DMS 273 (cell line): Measurements from ENCODE around the gene BRCA1.
A peak's percentile ranks its signal among the peaks of the same experiment; 100 is the strongest.
"Not testable (repeated sequence)": the region's sequence is repeated elsewhere in the genome, so short reads cannot be mapped to it uniquely, and the experiment has no call there.

Source experiments
- DNase-seq: peaks from one replicate; lab custom pipeline; 2025; ENCODE audit not compliant: unreplicated experiment; lab: John Stamatoyannopoulos, UW

BRCA1 gene

DNA sequence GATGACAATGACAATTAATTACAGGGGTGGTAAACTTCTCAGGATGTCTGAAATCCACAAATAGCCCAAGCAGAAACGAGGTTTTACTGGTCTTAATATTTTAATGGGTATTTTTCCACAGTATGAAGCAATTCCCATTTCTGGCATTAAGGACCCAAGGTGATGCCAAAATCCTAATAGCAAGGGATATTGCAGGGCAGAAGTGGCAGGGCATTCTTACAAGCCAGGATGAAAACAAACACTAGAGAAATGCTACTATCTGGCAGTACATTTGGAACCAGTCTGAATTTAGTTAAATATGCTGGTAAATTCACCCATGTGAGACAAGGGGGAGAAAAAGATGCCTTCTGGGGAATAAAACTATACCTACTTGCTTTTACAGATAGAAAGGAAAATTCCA, 54.9 kb downstream of the BRCA1 start:
- DNase-seq, result no peak

DNA sequence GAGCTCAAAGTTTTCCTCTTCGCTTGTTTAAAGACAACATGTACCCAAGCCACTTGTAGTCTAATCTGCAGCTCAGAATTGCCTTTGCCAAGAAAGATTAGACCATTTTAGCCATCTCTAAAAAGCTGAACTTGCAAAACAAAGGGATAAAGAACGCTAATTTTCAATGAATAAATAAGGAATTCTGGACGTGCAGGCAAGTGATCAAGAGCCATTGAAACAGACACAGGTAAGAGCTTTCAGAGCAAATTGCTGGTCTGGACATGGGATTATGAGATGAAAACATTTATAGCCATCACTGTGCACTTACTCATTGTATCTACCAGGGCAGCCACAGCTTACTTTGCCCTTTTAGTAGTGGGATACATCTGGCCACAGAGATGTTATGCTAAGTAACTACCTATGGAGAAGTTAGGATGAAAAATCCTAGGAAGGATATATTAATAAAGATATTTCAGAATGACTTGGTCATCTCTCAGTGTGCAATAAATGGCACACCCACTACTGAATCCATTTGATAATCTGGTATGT, 55.7 kb downstream of the BRCA1 start:
- DNase-seq, result no peak

DNA sequence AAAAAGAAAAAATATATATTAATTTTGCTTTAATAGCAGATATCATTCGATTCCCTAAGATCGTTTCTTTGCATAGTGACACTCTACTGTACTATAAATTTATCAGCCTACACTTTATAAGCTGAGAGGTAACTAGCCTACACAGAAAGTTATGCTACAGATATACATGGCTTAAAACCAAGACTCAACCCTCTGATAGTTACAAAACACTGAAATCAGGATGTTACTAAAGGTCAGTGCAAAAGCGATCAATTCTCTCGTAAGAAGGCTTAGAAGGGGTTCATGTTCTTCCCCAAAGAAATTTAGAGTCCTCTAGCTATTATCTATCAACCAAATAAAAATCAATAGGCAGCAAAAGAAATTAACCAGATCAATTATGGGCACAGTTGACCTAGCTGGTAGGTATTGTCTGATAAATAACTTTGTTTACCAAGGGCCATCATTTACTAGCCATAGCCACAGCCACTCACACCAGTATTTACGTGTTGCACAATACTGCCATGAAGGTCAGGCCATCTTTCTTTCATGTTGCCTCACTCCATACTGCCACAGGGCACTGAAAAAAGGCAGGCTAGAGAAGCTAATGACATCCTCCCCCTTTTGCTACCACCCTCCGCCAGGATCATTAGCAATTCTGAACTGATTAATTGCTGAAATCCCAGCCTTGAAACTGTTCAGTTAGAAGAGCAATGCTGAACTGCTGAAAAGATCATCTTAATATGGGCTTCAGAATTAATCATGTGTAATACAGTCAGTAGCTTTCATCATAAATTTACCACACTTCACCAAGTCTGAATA, 56.4 kb downstream of the BRCA1 start:
- DNase-seq, result no peak

DNA sequence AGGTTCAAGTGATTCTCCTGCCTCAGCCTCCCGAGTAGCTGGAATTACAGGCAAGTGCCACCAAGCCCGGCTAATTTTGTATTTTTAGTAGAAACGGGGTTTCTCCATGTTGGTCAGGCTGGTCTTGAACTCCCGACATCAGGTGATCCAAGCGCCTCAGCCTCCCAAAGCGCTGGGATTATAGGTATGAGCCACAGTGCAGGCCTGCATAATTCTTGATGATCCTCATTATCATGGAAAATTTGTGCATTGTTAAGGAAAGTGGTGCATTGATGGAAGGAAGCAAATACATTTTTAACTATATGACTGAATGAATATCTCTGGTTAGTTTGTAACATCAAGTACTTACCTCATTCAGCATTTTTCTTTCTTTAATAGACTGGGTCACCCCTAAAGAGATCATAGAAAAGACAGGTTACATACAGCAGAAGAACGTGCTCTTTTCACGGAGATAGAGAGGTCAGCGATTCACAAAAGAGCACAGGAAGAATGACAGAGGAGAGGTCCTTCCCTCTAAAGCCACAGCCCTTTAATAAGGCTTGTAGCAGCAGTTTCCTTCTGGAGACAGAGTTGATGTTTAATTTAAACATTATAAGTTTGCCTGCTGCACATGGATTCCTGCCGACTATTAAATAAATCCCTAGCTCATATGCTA, 62.1 kb downstream of the BRCA1 start:
- no peak for DNase-seq

DNA sequence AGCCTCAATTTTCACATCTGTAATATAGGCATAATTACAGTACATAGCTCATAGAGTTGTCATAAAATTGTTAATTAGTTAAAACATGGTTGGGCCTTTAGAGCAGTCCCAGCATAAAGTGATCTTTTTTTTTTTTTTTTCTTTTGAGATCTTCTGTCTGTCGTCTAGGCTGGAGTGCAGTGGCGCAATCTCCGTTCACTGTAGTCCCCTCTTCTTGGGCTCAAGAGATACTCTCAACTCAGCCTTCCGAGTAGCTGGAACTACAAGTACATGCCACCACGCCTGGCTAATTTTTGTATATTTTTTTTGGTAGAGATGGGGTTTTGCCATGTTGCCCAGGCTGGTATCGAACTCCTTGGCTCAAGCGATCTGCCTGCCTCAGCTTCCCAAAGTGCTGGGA, 69.1 kb downstream of the BRCA1 start:
- DNase-seq, result no peak

DNA sequence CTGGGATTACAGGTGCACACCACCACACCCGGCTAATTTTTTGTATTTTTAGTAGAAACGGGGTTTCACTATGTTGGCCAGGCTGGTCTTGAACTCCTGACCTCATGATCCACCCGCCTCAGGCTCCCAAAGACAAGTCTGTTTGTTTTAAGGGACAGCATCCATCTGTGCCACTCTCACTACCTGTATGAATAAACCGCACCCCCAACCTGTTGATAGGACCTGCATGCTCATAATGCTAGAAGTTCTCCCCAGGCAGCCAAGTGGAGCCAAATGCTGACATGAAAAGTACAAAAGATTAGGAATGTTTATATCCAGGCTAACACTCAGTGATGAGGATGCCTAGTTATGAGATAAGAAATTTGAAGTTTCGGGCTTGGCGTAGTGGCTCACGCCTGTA, 72.2 kb downstream of the BRCA1 start:
- not testable (repeated sequence) for DNase-seq

DNA sequence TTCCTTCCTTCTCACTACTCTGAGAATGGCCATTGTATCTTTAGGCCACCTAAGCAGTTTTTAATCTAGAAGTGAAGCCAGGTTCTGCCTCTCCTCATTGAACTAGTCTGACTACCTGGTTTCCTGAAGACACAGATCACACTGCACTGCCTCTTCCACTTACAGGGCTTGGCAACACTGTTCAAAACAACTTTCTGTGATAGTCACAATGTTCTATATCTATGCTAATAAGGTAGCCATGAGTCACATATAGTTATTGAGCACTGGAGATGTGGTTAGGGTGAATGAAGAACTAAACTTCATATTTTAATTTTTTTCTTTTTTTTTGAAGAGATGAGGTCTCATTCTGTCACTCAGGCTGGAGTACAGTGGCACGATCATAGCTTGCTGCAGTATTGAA, 73.2 kb downstream of the BRCA1 start:
- no peak for DNase-seq

DNA sequence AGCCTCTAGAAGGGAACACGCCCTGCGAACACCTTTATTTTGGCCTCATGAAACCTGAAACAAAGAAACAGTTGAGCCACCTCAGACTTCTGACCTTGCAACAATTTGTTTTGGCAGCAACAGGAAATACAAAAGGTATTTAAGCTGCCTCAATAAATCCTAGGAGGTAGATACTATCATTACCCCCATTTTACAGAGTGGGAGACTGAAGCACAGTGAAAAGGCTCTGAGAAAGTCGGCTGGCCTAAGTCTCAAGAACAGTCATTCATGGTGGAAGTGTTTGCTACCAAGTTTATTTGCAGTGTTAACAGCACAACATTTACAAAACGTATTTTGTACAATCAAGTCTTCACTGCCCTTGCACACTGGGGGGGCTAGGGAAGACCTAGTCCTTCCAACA, 81.1 kb downstream of the BRCA1 start:
- DNase-seq, result no peak

DNA sequence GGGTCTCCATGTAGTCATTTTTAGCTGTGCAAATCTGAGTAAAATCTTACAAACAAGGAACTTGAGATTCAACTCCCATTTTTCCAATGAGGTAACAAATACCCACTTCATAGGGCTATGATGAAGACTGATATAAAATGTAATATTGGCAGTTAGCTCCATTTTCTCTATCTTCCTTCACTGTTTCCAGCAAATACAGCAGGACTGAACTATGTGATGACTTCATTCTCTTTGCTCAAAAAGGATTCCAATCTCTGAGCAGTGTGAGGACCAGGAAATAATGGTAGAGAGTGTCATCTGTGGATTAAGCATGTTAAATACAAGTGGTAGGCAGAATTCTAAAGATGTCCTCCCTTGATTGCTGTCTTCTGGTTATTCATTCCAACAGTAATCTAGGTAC, 81.9 kb downstream of the BRCA1 start:
- DNase-seq, result no peak

DNA sequence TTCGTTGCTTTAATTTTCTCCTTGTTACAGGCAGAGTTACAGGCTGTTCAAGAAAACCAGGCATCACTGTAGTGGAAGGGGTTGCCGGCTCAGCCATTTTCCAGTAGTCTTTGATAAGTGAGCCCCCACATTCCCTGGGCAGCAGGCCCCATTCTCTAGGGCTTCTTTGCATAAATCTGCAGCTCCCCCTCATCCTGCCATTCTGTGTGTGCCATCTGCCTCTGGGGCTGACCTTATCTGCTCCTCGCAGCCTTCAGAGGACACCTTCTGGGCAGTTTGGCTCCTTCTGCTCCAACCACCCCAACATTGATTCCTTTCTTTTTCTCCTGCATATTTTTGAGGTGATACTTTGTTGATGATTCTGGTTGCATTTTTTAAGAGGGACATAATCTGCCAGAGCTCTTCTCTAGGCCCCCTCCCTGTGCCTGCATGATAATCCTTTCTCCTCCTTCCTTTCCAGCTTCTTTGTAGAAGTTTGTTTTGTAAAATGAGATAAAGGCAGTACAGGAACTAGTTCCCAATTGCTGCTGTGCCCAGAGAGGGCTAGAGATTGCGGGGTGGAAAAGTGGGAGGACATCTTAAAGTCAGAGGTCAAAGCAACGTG, 83.0 kb downstream of the BRCA1 start:
- peak; percentile 88 for DNase-seq

DNA sequence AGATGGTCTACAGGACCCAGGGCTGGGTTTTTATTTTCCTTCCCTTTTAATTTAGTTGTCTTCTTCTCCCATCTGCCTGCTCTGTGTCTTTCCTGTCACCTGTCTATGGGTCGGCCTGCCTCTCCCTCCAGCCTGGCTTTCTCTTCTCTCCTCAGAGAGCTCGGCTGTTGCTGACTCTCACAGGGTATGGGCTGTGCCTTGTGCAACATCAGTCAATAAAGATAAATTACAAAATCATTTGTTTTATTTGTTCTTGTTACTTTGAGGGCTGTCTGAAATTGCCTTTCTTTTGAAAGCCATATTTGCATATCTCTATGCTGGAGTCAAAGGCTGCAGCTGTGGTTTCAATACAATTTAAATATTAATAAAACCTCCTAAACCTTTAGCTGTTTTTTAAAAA, 84.5 kb downstream of the BRCA1 start:
- DNase-seq, result no peak

DNA sequence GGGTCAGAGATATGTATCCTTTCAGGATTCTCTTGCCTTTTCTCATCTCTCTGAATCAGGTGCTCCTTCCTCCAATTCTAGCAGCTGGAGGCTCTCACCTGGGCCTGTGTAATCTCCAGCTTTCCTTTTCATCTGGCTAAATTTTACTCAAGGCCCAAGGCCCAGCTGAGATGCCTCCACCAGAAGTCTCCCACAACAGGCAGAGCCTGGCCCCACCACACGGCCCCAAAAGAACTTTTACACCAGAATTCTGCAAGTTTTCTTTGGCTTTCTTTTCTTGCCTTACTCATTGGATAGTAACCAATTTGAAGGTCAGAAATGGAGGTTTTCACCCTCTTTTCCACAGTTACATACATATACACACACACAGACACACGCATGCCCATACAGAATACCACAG, 85.5 kb downstream of the BRCA1 start:
- no peak for DNase-seq

DNA sequence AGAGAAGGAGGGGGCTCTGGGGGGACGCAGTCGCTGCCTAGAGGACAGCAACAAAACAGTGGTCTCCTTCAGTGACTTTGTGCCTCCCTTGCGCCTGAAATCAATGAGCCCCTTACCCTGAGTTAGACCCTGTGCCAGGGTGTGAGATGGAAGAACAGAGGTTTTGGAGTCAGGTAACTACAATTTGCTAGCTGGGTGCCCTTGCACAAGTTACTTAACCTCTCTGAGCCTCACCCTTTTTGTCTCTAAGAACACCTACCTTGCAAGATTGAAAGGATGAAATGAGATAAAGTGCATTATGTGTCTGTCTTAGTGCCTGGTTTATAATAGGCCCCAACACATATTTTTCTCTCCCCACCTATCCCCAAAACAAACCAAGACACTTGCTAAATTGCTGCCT, 90.3 kb downstream of the BRCA1 start:
- DNase-seq, result no peak

DNA sequence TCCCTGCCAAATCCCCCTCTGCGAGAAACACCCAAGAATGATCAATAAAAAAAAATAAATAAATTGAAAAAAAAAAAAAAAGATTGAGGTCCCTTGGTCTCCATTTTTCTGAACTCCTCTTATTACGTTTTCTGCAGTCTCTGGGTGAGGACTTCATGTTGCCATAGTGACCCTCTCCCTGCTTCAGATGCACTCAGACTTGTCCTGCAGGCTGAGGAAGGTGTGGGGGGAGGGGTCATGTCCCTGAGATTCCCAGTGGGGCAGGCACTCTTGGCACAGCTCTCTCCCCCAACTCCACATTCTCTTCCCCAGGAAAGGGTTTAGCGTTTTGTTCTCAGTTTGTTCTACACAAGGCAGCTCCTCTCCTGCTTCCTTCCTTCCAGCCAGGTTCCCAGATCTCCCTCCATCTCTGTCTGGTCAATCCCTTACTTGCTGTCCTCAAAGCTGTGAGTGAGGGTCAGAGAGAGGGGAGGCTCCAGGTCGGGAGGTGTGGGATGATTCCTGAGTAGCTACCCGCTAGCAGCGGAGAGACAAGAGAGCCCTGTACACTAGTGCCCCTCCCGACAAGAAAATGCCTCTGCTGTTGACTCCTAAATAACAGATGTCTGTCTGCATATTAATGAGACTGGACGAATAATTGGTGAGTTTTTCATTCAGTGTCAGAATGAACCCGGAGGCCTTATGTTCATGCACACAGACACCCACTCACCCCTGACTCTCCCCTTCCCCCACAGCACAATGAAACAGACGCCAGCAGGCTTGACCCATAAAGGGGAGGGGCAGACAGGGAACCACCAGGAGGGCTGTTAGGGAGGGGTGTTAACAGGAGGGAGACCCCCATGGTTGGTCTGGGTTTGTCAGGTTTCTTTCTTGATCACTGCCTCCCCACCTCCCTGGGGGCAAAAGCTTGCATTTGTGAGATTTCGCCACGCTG, 90.9 kb downstream of the BRCA1 start:
- peak; percentile 97 for DNase-seq

DNA sequence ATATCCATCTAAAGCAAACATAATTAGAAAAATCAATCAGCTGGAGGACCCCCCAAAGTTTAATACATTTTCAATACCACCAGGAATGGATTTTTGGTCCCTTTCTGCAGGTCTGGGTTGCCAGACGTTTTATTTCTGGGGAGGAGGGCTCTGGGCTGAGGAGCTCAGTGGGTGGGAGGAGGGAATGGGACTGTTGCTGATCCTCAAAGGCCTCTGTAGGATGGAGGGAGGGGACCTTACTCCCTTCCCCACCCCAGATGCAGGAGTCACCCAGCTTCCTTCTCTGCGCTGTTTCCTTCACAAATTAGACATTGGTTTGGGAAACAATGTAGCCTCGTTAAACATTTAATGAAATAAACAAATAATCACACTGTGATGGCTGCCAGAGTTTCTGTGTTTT, 93.5 kb downstream of the BRCA1 start:
- no peak for DNase-seq

DNA sequence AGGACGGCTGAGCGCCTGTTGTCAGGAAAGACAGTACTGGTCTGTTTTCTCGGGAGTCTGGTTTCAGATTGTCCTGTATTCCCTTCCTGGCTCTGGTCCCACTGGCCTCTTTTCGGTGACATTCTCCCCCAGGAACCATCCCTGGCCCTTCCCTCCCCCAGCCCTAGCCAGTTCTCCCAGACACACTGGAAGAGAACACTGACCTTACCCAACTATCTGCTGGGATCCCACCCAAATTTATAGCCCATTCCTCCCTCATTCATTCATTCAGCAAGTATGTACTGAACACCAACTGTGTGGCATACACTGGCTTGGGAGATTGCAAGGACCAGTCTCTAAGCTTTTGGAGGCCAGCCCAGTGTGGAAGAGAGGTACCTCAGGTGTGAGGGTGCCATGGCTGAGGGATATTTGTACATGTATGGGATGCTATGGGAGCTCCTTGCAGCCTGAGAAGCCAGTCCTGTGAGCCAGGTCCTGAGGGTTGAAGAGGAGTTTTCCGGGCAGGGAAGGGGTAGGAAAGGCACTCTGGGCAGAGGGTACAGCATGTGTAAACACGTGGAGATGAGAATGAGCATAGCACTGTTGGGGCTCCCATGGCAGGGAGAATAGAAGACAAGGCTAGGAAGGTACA, 94.9 kb downstream of the BRCA1 start:
- no peak for DNase-seq

DNA sequence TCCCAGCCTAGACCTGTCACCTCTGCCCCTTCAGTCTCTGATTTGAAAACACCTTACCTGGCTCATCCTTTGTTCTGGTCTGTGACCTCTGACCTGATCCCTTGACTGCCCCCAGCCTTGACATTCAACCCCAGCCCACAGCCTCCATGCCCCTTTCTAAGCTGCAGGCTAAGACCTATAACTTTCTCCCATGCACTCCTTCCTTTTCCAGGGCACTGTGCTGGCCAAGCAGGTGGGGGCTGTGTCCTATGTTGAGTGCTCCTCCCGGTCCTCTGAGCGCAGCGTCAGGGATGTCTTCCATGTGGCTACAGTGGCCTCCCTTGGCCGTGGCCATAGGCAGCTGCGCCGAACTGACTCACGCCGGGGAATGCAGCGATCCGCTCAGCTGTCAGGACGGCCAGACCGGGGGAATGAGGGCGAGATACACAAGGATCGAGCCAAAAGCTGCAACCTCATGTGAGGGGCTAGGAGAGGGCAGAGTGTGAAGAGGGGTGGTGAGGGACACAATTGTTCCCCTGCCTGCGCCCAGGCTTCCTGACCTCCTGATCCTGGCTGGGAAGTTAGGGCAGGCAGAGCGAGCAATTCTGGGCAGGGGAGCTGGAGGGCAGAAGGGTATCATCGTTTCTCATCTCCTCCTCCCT, 96.8 kb downstream of the BRCA1 start:
- DNase-seq, result peak; percentile 58

DNA sequence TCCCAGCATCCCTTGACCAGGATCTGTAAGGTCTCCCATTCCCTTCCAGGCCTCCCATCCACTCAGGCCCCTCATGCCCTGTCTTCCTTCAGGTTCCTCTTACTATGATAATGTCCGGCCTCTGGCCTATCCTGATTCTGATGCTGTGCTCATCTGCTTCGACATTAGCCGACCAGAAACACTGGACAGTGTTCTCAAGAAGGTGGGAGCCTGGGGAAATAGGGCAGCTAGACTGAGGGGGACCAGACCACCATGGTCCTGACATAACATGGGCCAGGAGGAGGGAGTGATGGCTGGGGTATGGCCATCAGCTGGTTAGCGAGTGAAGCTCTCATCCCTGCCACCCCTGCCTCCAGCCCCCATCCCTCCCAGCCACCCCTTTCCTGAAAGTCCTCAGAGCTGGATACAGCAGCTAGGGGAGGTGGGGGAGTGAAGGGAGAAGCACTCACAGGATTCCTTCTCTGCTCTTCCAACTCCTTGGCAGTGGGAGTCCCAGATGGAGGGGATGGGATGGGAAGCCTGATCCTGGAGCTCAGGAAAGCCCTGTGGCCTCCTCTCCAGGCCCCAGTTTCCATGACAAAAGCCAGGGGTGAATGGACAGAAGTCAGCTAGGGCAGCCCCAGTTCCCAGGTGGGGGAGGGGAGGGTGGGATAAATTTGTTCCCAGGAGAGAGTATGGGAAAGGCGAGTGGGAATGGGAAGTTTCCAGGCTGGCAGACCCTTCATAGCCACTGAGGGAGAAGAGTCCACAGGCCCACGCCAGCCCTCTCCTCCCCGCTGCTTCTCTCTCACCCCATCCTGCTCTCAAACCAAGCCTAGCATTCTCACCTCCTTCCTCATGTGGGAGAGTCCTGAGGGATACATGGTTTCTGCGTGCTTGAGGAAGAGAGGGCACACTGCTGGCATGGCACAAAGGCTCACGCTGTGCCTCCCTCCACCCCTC, 97.8 kb downstream of the BRCA1 start:
- no peak for DNase-seq

DNA sequence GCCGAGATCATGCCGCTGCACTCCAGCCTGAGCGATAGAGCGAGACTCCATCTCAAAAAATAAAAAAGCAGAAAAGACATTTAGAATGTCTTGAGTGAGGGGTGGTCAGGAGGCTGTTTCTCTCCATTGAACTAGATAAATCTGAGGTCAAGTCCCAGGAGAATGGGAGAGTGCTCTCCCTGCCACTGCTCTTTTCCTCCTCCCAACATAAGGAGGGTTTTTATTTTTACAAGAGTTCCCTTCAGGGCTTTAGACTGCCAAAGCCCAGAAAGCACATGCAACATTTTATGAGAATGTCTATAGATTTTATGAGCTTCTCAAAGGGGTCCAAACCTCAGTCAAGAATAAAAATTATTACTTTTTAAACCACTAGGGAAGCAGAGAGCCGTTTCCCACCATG, 98.6 kb downstream of the BRCA1 start:
- DNase-seq, result no peak
